ENCODE results near the gene LLGL1.

- TF ChIP-seq HEYL (CRISPR knock-in tag; IDR thresholded peaks at IDR 0.05) (no peak), PBX3 (IDR thresholded peaks at IDR 0.05) (no peak), KDM5A (IDR thresholded peaks at IDR 0.05) (no peak), SMC3 (IDR thresholded peaks at IDR 0.05) (no peak)
Measured at GRCh38 chr17:18281788-18282187, 56.4 kb downstream of the LLGL1 start.

Data from A549 (cell line).